K562 (cell line): ENCODE results near the gene SEZ6. TPM values are rescaled to one million over a fixed set of nuclear protein-coding genes. Genes with fewer than 3 reads are reported as not detected.

ENCODE experiments used
- FIP1L1 ChIP-seq: fragments of 200-400 bp; formaldehyde crosslinking; IDR thresholded peaks from 2 replicates; pipeline ENCODE4 v1.6.1; 2018; ENCODE audit warnings: mild to moderate bottlenecking, low read depth, low read length; ENCODE audit not compliant: poor library complexity, severe bottlenecking
- RREB1 ChIP-seq: fragments of 250-450 bp; sonication (Bioruptor Pico); IDR thresholded peaks from 2 replicates; pipeline ENCODE4 v1.4.0; 2020
- ZBTB40 ChIP-seq, 2 experiments: fragments of 450-650 bp in 1 of 2; sonication (generic) in 1 of 2; formaldehyde crosslinking in 1 of 2; IDR thresholded peaks; 2 replicates each; pipeline versions ENCODE4 v1.7.1 to v1.9.0; 2016 to 2022; ENCODE audit warnings: inconsistent platforms in 1 of 2, mild to moderate bottlenecking in 1 of 2, missing genetic modification reagents in 1 of 2
- ZNF165 ChIP-seq: fragments of 250-450 bp; sonication (Bioruptor Pico); IDR thresholded peaks from 2 replicates; pipeline ENCODE4 v1.4.0; 2020; ENCODE audit warnings: borderline replicate concordance
- polyA plus RNA-seq, 8 experiments: library from polyadenylated mRNA; depleted of rRNA in 4 of 8; stranded (reverse) in 5 of 8; unstranded in 3 of 8; fragments of >200 nt; fragmentation: Nextera tagmentation in 2 of 8; fragmentation: Illumina TruSeq in 1 of 8; extraction: Ambion mirVana in 2 of 8; extraction: Trizol in 1 of 8; gene quantifications; 2 replicates each; pipeline versions ENCODE4 v1.2.1 to v1.2.3, GENCODE V29; 2011 to 2014; ENCODE audit warnings: inconsistent platforms in 1 of 8, missing spikeins in 1 of 8
- total RNA-seq, 7 experiments: library from RNA; depleted of rRNA in 6 of 7; stranded (reverse); fragments of >200 nt in 6 of 7; fragmentation: Illumina TruSeq in 2 of 7; extraction: Trizol in 2 of 7; gene quantifications; 2 replicates each; pipeline versions ENCODE4 v1.2.1 to v1.2.3, GENCODE V29; 2011 to 2021; ENCODE audit warnings: low replicate concordance in 1 of 7

Gene SEZ6
- total and polyA plus RNA-seq, 9 of the 15 experiments (the other 6 are each of a cell fraction or from before 2014, with no cell fraction given) = not detected

GRCh38 chr17:29034510-29034909 lies 28.7 kb upstream of the SEZ6 start (continued):
- no peak for TF ChIP-seq ZBTB40 (IDR thresholded peaks at IDR 0.05)
- TF ChIP-seq ZBTB40 (CRISPR knock-in tag; IDR thresholded peaks at IDR 0.05) = no peak
- TF ChIP-seq RREB1 (CRISPR knock-in tag) = no peak
- no peak for TF ChIP-seq ZNF165
- TF ChIP-seq FIP1L1 = no peak
- TF ChIP-seq, all 486 proteins: peak for 6
